ENCODE results near the gene ARHGEF28.

The ARHGEF28 gene

GRCh38 chr5:73654171-73654811 is 28.3 kb downstream of the ARHGEF28 start:
- no peak for DNase-seq (ENCODE audit: low read depth in 2 of 2)

DNA sequence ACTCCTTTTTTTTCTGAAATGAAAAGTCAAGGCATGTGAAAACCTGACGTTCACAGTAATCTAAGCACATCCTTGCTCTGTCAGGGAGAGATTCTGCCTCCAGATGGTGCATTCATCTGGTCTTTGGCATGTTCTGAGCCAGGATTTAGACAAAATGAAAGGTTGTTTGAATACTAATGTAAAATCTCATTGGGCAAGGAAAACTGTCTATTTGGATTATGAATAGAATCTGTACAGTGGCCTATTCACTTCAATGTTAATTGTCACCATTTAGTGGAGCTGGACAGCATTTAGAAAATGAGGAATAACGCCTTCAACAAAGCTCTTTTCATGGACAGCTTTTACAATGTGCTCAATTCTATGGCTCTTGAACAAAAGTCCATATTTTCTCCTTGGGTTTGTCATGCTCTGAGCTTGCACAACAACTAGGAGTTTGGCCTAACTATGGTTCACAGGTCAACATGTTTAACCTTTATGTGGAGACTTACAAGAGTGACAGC is 28.9 kb downstream of the ARHGEF28 start:
- DNase-seq (ENCODE audit: low read depth in 2 of 2): no peak

GRCh38 chr5:73655521-73656160 is 29.6 kb downstream of the ARHGEF28 start:
- no peak for DNase-seq (ENCODE audit: low read depth in 2 of 2)

- DNase-seq (ENCODE audit: low read depth in 2 of 2): no peak
Observed at GRCh38 chr5:73661753-73662152, 35.8 kb downstream of the ARHGEF28 start.

GRCh38 chr5:73663161-73663859 is 37.3 kb downstream of the ARHGEF28 start:
- DNase-seq (ENCODE audit: low read depth in 2 of 2): no peak

DNA sequence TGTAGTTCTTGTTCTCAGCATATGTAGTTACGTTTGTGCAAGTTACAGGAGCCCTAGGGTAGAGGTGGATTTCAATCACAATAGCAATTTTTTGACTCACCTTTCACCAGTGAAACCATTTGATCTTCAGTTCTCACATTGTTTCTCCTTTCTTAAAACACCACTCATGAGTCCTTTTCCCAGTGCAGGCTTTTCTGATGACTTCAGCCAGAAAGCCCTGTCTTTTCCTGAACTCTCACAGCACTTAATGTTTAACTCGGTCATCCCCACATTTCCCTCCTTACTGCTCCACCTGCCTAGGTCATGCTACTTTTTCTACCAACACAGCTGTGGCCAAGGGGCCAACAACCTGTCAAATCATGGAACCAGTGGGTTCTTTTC is 37.9 kb downstream of the ARHGEF28 start:
- DNase-seq (ENCODE audit: low read depth in 2 of 2): no peak

GRCh38 chr5:73664796-73665195 is 38.8 kb downstream of the ARHGEF28 start:
- DNase-seq (ENCODE audit: low read depth in 2 of 2): no peak

DNA sequence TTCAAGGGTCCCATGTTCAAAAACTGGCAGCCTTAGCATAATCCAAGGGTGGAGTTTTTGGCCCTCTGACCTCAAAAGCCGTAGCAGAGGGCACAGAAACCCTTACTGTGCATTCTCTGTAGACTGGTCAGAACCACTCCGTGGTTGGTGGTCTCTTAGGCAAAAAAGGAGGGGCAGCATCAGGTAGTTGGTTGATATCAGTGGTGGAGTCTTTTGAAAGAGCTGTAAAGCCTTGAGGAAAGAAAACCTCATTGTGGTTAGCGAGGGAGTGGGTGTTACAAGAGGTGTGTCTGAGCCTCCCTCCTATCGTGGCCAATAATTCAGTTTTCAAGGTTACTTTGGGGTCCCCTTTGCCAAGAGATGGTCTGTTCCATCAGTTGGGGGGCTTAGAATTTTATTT is 40.9 kb downstream of the ARHGEF28 start:
- DNase-seq (ENCODE audit: low read depth in 2 of 2): no peak

DNA sequence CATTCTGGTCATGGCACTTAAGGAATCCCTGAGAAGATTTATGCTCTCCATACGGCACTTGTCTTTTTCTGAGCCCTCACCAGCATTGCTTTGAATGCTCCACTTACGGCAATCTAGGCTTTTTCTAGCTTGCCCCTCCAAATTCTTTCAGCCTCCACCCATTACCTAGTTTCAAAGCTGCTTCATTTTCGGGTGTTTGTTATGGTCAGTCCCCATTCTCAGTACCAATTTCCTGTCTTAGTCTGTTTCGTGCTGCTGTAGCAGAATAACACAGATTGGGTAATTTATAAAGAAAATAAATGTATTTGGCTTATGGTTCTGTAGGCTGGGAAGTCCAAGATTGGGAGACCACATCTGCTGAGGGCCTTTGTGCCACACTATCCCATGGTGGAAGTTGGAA is 42.0 kb downstream of the ARHGEF28 start:
- DNase-seq (ENCODE audit: low read depth in 2 of 2): no peak

DNA sequence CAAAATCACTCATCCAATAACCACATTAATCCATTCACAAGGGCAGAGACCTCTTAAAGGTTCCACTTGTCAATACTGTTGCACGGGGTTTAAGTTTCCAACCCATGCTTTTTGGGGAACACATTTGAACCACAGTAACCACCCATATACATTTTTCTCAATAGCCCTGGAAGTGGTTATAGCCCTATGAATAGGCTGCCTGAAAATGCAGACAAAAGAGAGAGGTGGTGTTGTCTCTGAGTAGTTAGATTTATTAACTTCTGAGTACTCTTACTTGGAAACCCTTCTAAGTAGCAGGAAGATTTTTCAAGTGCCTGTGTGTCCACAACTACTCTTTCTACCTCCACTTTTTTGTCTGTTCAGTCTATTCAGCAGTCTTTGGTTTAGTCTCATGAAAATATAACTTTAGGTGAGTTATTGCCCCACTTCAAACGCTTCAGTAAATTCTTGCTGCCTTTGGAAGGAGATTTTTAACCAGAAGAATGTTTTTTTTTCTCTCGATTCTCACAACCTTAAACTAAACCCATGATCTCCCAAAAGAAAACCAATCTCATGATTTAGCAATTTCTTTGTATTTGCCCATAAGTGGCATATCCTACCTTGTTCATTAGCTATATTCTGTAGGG is 42.6 kb downstream of the ARHGEF28 start:
- DNase-seq (ENCODE audit: low read depth in 2 of 2): no peak

- no peak for DNase-seq (ENCODE audit: low read depth in 2 of 2)
Observed at GRCh38 chr5:73670731-73671130, 44.7 kb downstream of the ARHGEF28 start.

- DNase-seq (ENCODE audit: low read depth in 2 of 2): no peak
Observed at GRCh38 chr5:73672132-73672531, 46.1 kb downstream of the ARHGEF28 start.

- no peak for DNase-seq (ENCODE audit: low read depth in 2 of 2)
Observed at GRCh38 chr5:73673161-73673591, 47.2 kb downstream of the ARHGEF28 start.

DNA sequence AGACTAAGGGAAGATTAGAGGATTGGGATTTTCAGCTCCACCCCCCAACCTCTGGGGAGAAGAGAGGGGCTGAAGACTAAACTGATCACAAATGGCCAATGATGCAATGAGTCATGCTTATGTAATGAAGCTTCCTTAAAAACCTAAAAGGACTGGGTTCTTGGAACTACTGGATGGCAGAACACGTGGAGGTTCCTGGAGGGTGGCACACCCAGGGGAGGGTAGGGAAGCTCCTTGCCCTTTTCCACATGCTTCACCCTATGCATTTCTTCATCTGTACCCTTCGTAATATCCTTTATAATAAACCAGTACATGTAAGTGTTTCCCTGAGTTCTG is 48.6 kb downstream of the ARHGEF28 start:
- DNase-seq (ENCODE audit: low read depth in 2 of 2): no peak

DNA sequence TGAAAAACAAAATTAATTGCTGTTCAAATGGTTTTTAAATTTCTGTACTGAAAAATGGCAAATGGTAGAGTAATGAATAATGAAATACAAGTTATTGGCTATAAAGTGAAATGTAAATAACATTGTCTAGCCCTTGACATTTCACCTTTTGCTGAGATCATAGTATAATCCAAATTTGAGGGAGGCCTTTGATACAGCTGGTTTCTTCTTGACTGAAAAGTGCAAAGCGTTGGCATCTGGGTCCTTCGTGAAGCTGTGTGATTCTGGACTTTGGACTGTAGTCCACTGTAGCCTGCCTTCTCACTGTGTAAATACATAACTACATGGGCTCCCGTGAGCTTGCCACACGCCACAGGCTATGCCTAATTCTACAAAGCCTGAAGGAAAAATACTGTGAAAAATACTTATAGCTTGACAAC is 52.3 kb downstream of the ARHGEF28 start:
- DNase-seq (ENCODE audit: low read depth in 2 of 2): no peak

- no peak for DNase-seq (ENCODE audit: low read depth in 2 of 2)
Observed at GRCh38 chr5:73678807-73679206, 52.8 kb downstream of the ARHGEF28 start.

GRCh38 chr5:73682176-73682575 is 56.2 kb downstream of the ARHGEF28 start:
- DNase-seq (ENCODE audit: low read depth in 2 of 2): no peak

GRCh38 chr5:73684691-73685090 is 58.7 kb downstream of the ARHGEF28 start:
- no peak for DNase-seq (ENCODE audit: low read depth in 2 of 2)

DNA sequence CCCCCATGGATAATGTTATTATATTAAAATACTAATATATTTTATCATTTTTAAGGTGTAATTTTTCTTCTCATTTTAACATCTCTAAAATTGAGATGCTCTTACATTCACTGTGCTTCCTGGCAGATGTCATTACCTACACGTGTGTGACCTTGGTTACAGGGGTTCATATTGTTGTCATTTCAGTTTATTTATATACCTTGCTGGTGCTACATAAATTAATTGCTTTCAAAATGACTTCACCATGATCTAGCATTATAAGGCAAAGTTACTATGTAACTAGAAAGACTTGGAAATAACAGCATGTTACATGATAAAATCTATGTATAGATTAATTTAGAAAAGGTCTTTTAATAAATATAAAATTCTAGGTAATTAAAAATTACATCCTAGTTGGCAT is 60.9 kb downstream of the ARHGEF28 start:
- DNase-seq (ENCODE audit: low read depth in 2 of 2): no peak

DNA sequence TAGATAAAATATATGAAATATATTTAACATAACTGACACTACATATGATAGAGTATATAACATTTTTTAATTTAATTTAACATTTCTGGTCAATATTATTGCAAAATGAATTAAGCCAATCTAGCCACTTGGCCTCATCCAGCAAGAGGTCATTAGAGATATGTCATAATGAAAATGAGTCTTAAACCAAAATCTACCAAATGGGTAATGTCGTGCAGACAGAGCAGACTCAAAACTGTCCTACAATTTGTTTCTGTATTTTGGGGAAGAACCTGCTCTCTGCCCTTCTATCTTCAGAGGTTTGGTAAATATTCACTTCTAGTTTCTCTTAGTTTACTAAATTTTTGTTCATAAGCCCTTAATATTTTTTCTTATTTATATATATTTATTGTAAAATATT is 61.4 kb downstream of the ARHGEF28 start:
- no peak for DNase-seq (ENCODE audit: low read depth in 2 of 2)

DNA sequence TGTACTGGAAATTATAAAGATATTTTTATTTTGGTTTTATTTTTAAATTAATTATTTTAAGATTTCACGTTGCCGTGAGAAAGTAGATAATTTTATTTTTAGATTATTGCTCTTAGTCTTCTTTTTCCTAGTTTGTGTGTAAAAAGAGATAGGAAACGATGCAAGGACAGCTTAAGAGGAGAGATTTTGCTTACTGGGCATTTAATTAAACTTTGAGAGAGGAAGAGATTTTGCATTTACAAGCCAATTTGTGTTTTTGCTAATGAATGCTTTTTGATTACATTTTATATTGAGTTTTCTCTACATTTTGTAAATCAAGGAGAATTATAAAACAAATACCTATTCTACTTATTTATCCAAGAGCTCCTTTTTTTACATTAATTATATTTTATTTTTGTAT is 64.0 kb downstream of the ARHGEF28 start:
- DNase-seq (ENCODE audit: low read depth in 2 of 2): no peak

GRCh38 chr5:73691302-73692080 is 65.5 kb downstream of the ARHGEF28 start:
- no peak for DNase-seq (ENCODE audit: low read depth in 2 of 2)

All from stimulated activated CD4-positive, alpha-beta T cell treated with anti-CD3 and anti-CD28 coated beads, Interleukin-4, amount 100 ng/mL, for 48 hours (primary cell).